Activated CD4-positive, alpha-beta T cell treated with anti-CD3 and anti-CD28 coated beads, Interleukin-2, amount 50 U/mL, for 48 hours (primary cell): ENCODE measurements around the gene SUSD1.

Experiments used
- DNase-seq, 2 experiments: peaks; one replicate each; pipeline ENCODE4 v3.0.0-alpha.2; 2020

The SUSD1 gene

DNA sequence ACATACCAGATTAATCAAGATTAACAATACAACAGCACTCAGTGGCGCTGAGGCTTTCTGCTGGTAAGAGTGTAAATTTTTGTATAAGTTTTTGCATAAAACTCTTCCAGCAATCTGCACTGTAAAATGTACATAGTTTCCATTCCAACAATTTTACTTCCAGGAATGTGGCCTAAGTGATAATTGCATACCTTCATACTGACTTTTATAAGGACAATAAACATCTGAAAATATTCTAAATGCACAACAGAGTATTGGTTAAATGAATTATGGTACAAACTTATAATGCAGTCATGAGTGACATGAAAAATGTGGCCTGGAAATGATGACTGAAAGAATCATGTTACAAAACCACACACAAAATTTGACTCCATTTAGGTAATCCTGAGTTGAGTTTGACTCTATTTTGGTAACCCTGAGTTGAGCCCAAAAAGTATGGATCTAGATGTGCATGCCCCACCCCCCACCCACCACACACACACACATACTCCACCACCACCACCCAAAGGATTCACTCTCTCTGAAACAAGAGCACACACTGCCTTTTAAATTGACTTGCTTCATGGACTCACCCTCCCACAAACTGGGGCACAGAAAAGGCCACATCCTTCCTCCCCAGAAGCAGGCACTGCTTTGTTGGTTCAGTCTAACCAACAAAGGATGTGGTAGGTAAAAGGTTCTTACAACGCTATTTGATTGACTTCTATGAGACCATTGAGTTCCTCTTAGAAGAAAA is 137.6 kb downstream of the SUSD1 start:
- peak; percentile 58 to 70 for DNase-seq

- no peak for DNase-seq
These were observed 139.8 kb downstream of the SUSD1 start for GRCh38 chr9:112035166-112035826.

GRCh38 chr9:112034216-112034611 is 140.9 kb downstream of the SUSD1 start:
- DNase-seq = no peak

- DNase-seq = no peak
These were observed 141.6 kb downstream of the SUSD1 start for GRCh38 chr9:112033237-112034215.

- DNase-seq = no peak
These were observed 142.4 kb downstream of the SUSD1 start for GRCh38 chr9:112032743-112033142.

GRCh38 chr9:112032009-112032408 is 143.1 kb downstream of the SUSD1 start:
- no peak for DNase-seq

DNA sequence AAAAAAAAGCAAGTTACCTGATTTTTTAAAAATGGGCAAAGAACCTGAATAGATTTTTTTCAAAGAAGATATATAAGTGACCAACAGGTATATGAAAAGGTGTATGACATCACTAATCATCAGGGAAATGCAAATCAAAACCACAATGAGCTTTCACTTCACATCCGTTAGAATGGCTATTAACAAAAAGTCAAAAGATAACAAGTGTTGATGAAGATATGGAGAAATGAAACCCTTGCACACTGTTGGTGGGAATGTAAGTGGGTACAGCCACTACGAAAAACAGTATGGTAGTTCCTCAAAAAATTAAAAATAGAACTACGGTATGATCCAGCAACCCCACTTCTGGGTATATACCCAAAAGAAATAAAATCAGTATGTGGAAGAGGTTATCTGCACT is 143.7 kb downstream of the SUSD1 start:
- DNase-seq = no peak

GRCh38 chr9:112029921-112030444 is 145.1 kb downstream of the SUSD1 start:
- no peak for DNase-seq

DNA sequence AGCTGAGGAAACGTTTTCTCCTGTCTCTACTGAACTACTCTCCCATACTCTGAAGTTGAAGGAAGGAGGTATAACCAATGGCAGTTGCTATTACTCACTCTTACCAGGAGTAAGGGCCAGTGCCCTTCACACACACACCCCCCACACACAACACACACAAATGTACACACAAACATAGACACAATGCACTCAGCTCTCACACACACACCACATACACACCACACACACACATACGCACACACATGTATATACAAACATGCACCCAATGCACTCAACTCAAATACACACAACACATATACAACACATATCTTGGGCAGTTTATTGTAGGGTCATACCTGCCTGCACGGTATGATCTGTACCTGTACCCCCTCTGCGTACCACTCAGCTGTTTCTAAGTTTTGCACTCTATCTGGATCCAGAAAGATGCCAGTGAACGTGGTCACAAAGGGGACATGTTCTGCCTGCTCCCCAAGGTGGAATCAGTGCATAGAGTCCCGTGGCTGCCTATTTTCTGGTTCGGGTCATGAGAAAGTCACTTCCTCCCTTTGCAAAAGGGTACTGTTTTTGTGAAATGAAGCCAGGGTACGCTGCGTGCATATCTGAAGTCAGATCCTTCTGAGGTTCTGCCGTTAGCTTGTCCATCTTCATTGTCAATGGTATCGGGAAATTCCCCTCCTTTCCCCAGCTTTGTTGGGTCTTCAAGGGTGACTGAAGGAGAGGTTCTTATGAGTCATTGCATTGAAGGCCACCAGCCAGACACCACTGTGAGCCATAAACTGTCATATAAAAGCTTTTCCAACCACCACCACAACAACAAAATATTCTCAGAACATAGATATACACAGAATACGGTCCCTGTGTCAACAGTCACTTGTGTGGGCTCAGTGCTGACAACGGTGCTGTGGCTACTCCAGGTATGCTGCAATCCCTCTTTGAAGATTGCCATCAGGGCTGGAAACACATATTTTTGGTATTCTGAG is 146.6 kb downstream of the SUSD1 start:
- DNase-seq = peak; percentile 30 to 46

DNA sequence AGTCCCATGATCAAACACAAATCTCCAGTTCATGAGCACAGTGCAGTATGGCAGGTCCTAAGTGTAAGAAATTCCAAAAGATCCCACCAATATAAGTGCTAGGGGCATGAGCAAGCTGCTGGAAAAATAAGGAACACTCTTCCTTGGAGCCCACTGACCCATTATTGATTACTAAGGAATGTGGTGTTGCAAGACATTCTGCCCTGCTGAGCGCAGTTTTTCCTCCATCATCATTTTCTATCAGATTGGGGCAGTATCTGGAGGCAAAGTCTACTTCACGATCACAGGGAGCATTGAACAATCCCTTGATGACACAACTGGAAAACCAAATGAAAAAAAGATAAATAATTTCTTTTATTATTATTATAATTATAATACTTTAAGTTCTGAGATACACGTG is 149.2 kb downstream of the SUSD1 start:
- DNase-seq = no peak

- no peak for DNase-seq
These were observed 153.4 kb downstream of the SUSD1 start for GRCh38 chr9:112021742-112022141.

DNA sequence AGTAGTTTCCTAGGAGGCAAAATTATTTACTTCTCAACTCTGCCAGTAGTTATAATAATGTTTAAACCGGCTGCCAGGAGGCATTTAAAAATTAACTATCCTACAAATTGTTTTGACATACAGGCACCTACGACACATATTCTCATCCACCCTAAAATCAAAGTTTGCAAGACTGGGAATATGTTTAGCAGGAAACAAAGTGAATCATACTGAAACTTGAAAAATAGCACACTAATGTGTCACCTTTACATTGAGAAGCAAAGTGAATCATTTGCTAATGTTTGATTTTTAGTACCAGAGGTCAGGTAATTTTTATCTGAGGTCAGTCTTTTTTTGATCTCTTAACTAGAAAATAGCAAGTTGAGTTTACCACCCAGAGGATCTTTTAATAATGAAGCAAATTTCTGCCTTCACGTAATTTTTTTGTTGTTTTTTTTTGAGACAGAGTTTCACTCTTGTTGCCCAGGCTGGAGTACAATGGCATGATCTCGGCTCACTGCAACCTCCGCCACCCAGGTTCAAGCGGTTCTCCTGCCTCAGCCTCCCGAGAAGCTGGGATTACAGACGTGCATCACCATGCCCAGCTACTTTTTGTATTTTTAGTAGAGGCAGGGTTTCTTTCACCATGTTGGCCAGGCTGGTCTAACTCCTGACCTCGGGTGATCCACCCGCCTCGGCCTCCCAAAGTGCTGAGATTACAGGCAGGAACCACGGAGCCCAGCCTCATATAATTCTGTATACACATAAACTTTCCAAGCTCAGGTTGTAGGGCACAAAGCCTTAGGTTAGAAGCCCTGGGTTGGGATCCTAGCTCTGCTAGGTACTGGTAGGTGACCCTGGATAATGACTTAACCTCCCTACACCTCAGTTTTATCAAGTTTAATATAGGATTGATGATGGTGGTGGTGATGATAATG is 154.2 kb downstream of the SUSD1 start:
- DNase-seq = no peak

DNA sequence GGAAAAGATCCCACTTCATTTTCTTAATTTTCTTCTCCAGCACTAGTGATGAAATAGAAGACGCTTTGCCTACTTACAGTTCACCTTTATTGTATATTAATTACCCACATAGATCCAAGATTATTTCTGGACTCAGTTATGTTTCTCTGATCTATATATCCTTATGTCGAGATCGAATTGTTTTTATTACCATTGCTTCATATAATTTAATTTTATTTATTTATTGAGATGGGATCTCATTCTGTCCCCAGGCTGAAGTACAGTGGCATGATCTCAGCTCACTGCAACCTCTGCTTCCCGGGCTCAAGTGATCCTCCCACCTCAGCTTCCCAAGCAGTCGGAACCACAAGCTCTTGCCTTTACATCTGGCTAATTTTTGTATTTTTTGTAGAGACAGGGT is 157.2 kb downstream of the SUSD1 start:
- no peak for DNase-seq

- no peak for DNase-seq
These were observed 159.4 kb downstream of the SUSD1 start for GRCh38 chr9:112015736-112016135.

GRCh38 chr9:112015149-112015548 is 159.9 kb downstream of the SUSD1 start:
- no peak for DNase-seq

- DNase-seq = no peak
These were observed 161.8 kb downstream of the SUSD1 start for GRCh38 chr9:112013266-112013665.

DNA sequence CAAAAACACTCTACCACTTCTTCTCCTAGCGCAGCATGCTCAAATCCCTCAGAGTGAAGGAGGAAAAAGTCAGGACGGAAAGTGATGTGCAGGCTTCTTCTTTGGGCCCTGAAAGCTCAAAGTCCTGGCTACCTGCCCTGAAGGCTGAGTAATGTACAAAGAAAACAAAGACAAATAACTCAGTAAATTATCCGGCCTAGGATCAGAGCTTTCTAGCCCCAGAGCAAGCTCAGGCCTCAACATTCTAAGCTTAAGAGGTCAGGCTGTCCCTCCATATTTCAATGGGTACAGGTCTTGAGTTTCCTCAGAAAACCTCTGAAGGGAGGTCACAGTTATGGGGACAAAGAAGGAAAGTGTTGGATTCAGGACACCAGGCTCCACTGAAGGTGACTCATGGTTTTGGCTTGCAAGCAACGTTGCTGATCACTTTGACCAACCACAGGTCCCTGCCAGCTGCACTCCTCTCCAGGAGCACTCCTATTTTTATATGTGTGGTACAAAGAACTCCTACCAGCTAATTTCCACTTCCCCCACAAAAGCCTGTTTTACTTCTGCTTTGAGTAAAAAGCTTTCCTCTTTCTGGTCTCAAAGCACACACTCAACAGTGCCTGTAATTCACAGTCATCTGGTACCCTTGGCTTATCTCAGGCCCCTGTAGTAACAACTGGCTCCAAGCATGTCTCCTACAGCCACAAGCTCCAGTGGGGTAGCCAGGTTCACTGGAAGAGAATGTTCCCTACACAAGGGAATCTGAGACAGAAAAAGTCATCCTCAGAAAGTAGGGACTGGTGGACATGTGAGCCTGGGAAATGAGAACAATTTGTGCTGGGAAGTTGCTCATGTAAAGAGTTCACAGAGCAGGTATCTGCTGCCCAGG is 162.8 kb downstream of the SUSD1 start:
- DNase-seq = peak; percentile 28 to 52

GRCh38 chr9:112011051-112011620 is 164.0 kb downstream of the SUSD1 start:
- no peak for DNase-seq

- DNase-seq = no peak
These were observed 164.6 kb downstream of the SUSD1 start for GRCh38 chr9:112010537-112010936.
